SK-N-DZ (cell line): ENCODE data around the gene SLC35F4.
"Not testable (repeated sequence)": the region's sequence is repeated elsewhere in the genome, so short reads cannot be mapped to it uniquely, and the experiment has no call there.

Source experiments
- DNase-seq: peaks from one replicate; pipeline ENCODE4 v3.0.0-alpha.2; 2015; ENCODE audit warnings: low spot score

The SLC35F4 gene

GRCh38 chr14:57809808-57810207, 56.1 kb downstream of the SLC35F4 start:
- DNase-seq: no peak

- no peak for DNase-seq
Observed at GRCh38 chr14:57797160-57797559, 68.7 kb downstream of the SLC35F4 start.

GRCh38 chr14:57796556-57796955, 69.3 kb downstream of the SLC35F4 start:
- no peak for DNase-seq

- no peak for DNase-seq
Observed at GRCh38 chr14:57785058-57785457, 80.8 kb downstream of the SLC35F4 start.

- DNase-seq: no peak
Observed at GRCh38 chr14:57771801-57772200, 94.1 kb downstream of the SLC35F4 start.

- DNase-seq: no peak
Observed at GRCh38 chr14:57769863-57770523, 95.9 kb downstream of the SLC35F4 start.

GRCh38 chr14:57761800-57762199, 104.1 kb downstream of the SLC35F4 start:
- no peak for DNase-seq

- no peak for DNase-seq
Observed at GRCh38 chr14:57760896-57761295, 105.0 kb downstream of the SLC35F4 start.

GRCh38 chr14:57755018-57755521, 110.8 kb downstream of the SLC35F4 start:
- peak; percentile 4 for DNase-seq

- DNase-seq: peak; percentile 49
Observed at GRCh38 chr14:57754527-57754926, 111.4 kb downstream of the SLC35F4 start.

GRCh38 chr14:57753821-57754220, 112.1 kb downstream of the SLC35F4 start:
- no peak for DNase-seq

GRCh38 chr14:57752142-57752695, 113.7 kb downstream of the SLC35F4 start:
- DNase-seq: not testable (repeated sequence)

- DNase-seq: no peak
Observed at GRCh38 chr14:57751400-57751799, 114.5 kb downstream of the SLC35F4 start.

GRCh38 chr14:57749267-57749666, 116.6 kb downstream of the SLC35F4 start:
- DNase-seq: no peak

GRCh38 chr14:57748279-57748678, 117.6 kb downstream of the SLC35F4 start:
- no peak for DNase-seq

GRCh38 chr14:57747036-57747435, 118.9 kb downstream of the SLC35F4 start:
- no peak for DNase-seq

- no peak for DNase-seq
Observed at GRCh38 chr14:57746563-57746962, 119.3 kb downstream of the SLC35F4 start.

- no peak for DNase-seq
Observed at GRCh38 chr14:57739516-57739915, 126.4 kb downstream of the SLC35F4 start.

- peak; percentile 17 for DNase-seq
Observed at GRCh38 chr14:57737598-57737997, 128.3 kb downstream of the SLC35F4 start.

GRCh38 chr14:57736391-57736790, 129.5 kb downstream of the SLC35F4 start:
- DNase-seq: no peak

- DNase-seq: no peak
Observed at GRCh38 chr14:57735276-57735675, 130.6 kb downstream of the SLC35F4 start.

GRCh38 chr14:57732463-57733285, 133.2 kb downstream of the SLC35F4 start:
- DNase-seq: no peak
